GM12878 (cell line): ENCODE data around the gene TAPBP. TPM values are rescaled to one million over a fixed set of nuclear protein-coding genes. Genes with fewer than 3 reads are reported as not detected.

Source experiments
- ATAC-seq: fragments of 200-7000 bp; cut with Tn5 transposase; 3 replicates; pipeline ENCODE4 v1.9.1; 2020; ENCODE audit warnings: mild to moderate bottlenecking, moderate library complexity
- BruUV-seq: library from RNA; stranded (reverse); fragments of 400-500 nt; replicated peaks from 2 replicates; lab custom pipeline; 2021; lab: Mats Ljungman, UMichigan
- CTCF ChIA-PET: fragments of 300-600 bp; sonication (Branson Sonifier 250); formaldehyde crosslinking; extraction: SDS; loops from one replicate; lab custom pipeline; 2021; ENCODE audit warnings: inconsistent platforms; lab: Yijun Ruan, JAX
- POLR2A ChIA-PET: fragments of 350-600 bp; formaldehyde crosslinking; extraction: SDS; loops from one replicate; lab custom pipeline; 2021; ENCODE audit warnings: inconsistent platforms; lab: Charles Lee
- RAD21 ChIA-PET: fragments of 300-600 bp; sonication (Branson Sonifier 250); formaldehyde crosslinking; loops from one replicate; lab custom pipeline; 2023; ENCODE audit warnings: antibody characterized with exemption; ENCODE audit not compliant: unreplicated experiment; lab: Charles Lee
- SMC1A ChIA-PET: fragments of 300-600 bp; sonication (Branson Sonifier 250); formaldehyde crosslinking; loops from one replicate; lab custom pipeline; 2023; ENCODE audit not compliant: unreplicated experiment, uncharacterized antibody; lab: Charles Lee
- DNase-seq: peaks from one replicate; pipeline ENCODE4 v3.0.0-alpha.2; 2011; ENCODE audit warnings: low read depth, low spot score
- FAIRE-seq: peaks from 3 replicates; lab custom pipeline; 2011; peaks lifted over from hg19 to GRCh38; lab: Jason Lieb, UNC
- H2AFZ ChIP-seq: 2 replicates; pipeline ENCODE4 v1.6.0; 2011; ENCODE audit warnings: low read depth, low read length, control low read depth; ENCODE audit not compliant: control insufficient read depth
- H3K27ac ChIP-seq: 2 replicates; pipeline ENCODE4 v1.5.1; 2011; ENCODE audit warnings: control low read depth; ENCODE audit not compliant: control insufficient read depth, insufficient read depth
- H3K27me3 ChIP-seq, 2 experiments: replicated peaks in 1 of 2; 2 replicates each; pipeline versions ENCODE4 v1.6.0 to v1.6.1; 2011; ENCODE audit warnings: low read length in 1 of 2; ENCODE audit not compliant: control insufficient read depth in 2 of 2, insufficient read depth in 2 of 2
- H3K36me3 ChIP-seq, 2 experiments: 2 replicates each; pipeline ENCODE4 v1.5.1; 2011; ENCODE audit warnings: low read length in 1 of 2; ENCODE audit not compliant: control insufficient read depth in 2 of 2, insufficient read depth in 2 of 2
- H3K4me1 ChIP-seq: 2 replicates; pipeline ENCODE4 v1.6.1; 2011; ENCODE audit warnings: mild to moderate bottlenecking, low read length, moderate library complexity, mixed read lengths; ENCODE audit not compliant: control insufficient read depth, insufficient read depth
- H3K4me2 ChIP-seq: 2 replicates; pipeline ENCODE4 v1.6.0; 2011; ENCODE audit warnings: control low read depth; ENCODE audit not compliant: control insufficient read depth, insufficient read depth
- H3K4me3 ChIP-seq: fragments of 200-600 bp; sonication (generic); 2 replicates; pipeline ENCODE4 v1.5.1; 2016
- H3K79me2 ChIP-seq: 2 replicates; pipeline ENCODE4 v1.6.0; 2011; ENCODE audit warnings: low read length; ENCODE audit not compliant: control insufficient read depth, insufficient read depth
- H3K9ac ChIP-seq: 2 replicates; pipeline ENCODE4 v1.8.0; 2011; ENCODE audit warnings: low read length, control low read depth, mixed read lengths; ENCODE audit not compliant: control insufficient read depth, insufficient read depth
- H3K9me3 ChIP-seq: replicated peaks from 3 replicates; pipeline ENCODE4 v1.5.1; 2011; ENCODE audit warnings: mild to moderate bottlenecking, low read length; ENCODE audit not compliant: control insufficient read depth, insufficient read depth
- H4K20me1 ChIP-seq: 2 replicates; pipeline ENCODE4 v1.6.0; 2011; ENCODE audit not compliant: control insufficient read depth, insufficient read depth
- ATF3 ChIP-seq: IDR thresholded peaks from 2 replicates; pipeline ENCODE4 v1.6.1; 2011; ENCODE audit warnings: low read depth, mild to moderate bottlenecking, low read length, moderate library complexity, borderline replicate concordance; ENCODE audit errors: extremely low read depth
- WGBS: methylation state at CpG from one replicate; pipeline ENCODE4 v1.1.6; 2016; ENCODE audit warnings: low lambda C conversion rate; ENCODE audit not compliant: insufficient replicate concordance, insufficient coverage; ENCODE audit errors: missing lambda C conversion rate; 5-methylcytosine and 5-hydroxymethylcytosine counted together
- in situ Hi-C: fragments of 300-500 bp; cut with MboI; formaldehyde crosslinking; loops from 9 replicates; pipeline ENCODE4 v1.14.3; 2018; ENCODE audit warnings: mixed read lengths
- intact Hi-C: fragments of 100-400 bp; cut with micrococcal nuclease; formaldehyde crosslinking; loops from one replicate; pipeline ENCODE4 v1.14.2; 2022; ENCODE audit not compliant: unreplicated experiment
- polyA plus RNA-seq, 11 experiments: library from polyadenylated mRNA; depleted of rRNA in 4 of 11; unstranded in 6 of 11; stranded (reverse) in 5 of 11; fragments of >200 nt; fragmentation: Nextera tagmentation in 4 of 11; fragmentation: Illumina TruSeq in 1 of 11; extraction: Ambion mirVana in 4 of 11; extraction: Trizol in 1 of 11; gene quantifications; 1 replicate in 1 of 11; 2 replicates in 10 of 11; pipeline versions ENCODE4 v1.2.1 to v1.2.3, GENCODE V29; 2011 to 2016; ENCODE audit warnings: inconsistent platforms in 2 of 11, missing spikeins in 2 of 11, low read depth in 1 of 11
- total RNA-seq, 4 experiments: library from RNA; depleted of rRNA in 3 of 4; stranded (reverse); fragments of >200 nt in 3 of 4; fragmentation: Illumina TruSeq in 1 of 4; extraction: Trizol in 1 of 4; gene quantifications; 2 replicates each; pipeline versions ENCODE4 v1.2.1 to v1.2.3, GENCODE V29; 2013 to 2021

Gene TAPBP
- total and polyA plus RNA-seq, 10 of the 15 experiments (the other 5 are each of a cell fraction or from before 2014, with no cell fraction given), result 14.6 to 210 (median 78.1) TPM

- TF ChIP-seq ATF3, result no peak
- TF ChIP-seq, all 136 proteins: peak for 0
- Histone ChIP-seq H3K4me2 (peak overlapping the region; percentile 46), H3K4me3 (peak overlapping the region; percentile 78), H3K9ac (peak overlapping the region; percentile 73), H3K36me3 (peaks cover 2 to 36% of the 10 kb centered on the region in 2 experiments; a peak in 3 of 4 replicates), H3K79me2 (peaks cover 31% of the 10 kb centered on the region), H4K20me1 (no peaks in the 10 kb centered on the region), H2AFZ (peak overlapping the region; percentile 98), H3K27me3 (no peaks in the 10 kb centered on the region), H3K27ac (no peak overlapping the region), H3K9me3 (no peaks in the 10 kb centered on the region), H3K4me1 (no peaks in the 10 kb centered on the region)
- ATAC-seq, result peak; percentile 2; the same call in 2 of the 3 replicates
- intact Hi-C loops (no loop called here), in situ Hi-C loops (no loop called here)
- 2% methylated on average over 21 of the region's 21 CpGs for WGBS
- POLR2A ChIA-PET, result interaction anchor here (0.8 to 3.5 kb wide), 11 partner anchors 10 to 129 kb away, joined by 3 to 60 read pairs (median 8); partner anchors contain the start of genes B3GALT4, CUTA, RGL2 and RPS18
- RAD21 ChIA-PET, result interaction anchor here (1.2 to 2.6 kb wide), 9 partner anchors 10 to 142 kb away, joined by 4 to 12 read pairs (median 8); partner anchors contain the start of genes B3GALT4, RPS18, VPS52 and ZBTB22
- CTCF ChIA-PET, result interaction anchor here (1.2 to 5.0 kb wide), 3 partner anchors 11 to 56 kb away, joined by 4 to 28 read pairs (median 8); partner anchors contain the start of genes B3GALT4 and RGL2
- BruUV-seq, result TSS peak; percentile 85
- no peak for FAIRE-seq
- DNase-seq, result no peak
- SMC1A ChIA-PET, result interaction anchor here (1.3 to 4.4 kb wide), 7 partner anchors 9 to 30 kb away, joined by 3 to 25 read pairs (median 5); partner anchors contain the start of genes B3GALT4, RPS18, VPS52 and ZBTB22
Measured at GRCh38 chr6:33288141-33288920, 25.5 kb downstream of the TAPBP start.
